ENCODE data around the gene TEF. TPM values are rescaled to one million over a fixed set of nuclear protein-coding genes. Genes with fewer than 3 reads are reported as not detected.
"Not testable (repeated sequence)": the region's sequence is repeated elsewhere in the genome, so short reads cannot be mapped to it uniquely, and the experiment has no call there.

Gene TEF
- total RNA-seq, 1 donor from 2014 or later: 3.6 TPM

DNA sequence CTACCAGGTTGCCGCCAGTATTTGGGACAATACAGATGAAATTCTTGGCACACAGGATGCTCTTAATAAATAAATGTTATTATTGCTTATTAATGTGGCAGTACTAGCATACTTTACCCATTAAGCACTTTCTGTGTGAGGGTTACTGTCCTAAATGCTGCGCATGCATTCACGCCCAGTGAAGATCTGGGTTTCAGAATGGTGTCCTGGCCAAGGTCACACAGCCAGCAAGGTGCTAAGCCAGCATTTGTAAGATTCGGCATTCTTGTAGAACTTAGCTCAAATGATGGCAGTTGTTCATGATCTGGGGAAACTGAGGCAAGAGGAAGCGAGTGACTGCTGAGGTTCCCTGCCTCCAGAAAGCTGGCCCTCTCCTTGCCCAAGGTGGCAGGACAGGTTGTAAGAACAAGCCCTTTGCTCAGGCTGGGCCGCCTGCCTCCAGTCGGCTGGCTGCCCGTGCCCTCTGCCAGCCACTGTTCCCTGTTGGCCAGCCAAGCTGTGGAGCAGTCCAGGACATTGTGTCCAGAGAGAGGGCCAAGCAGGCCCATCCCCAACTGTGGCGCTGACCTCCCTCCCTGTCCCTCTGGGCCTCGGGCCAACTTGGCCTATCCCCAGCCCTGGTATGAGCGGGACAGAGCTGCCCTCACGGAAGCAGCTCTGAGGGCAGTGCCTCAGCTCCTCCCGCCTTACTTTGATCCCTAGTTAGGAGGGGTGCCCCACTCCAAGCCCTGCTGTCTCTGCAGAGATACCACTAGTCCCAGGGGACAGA is 36.1 kb downstream of the TEF start:
- DNase-seq (ENCODE audit: low read depth in 2 of 2): peak; percentile 22 to 75

DNA sequence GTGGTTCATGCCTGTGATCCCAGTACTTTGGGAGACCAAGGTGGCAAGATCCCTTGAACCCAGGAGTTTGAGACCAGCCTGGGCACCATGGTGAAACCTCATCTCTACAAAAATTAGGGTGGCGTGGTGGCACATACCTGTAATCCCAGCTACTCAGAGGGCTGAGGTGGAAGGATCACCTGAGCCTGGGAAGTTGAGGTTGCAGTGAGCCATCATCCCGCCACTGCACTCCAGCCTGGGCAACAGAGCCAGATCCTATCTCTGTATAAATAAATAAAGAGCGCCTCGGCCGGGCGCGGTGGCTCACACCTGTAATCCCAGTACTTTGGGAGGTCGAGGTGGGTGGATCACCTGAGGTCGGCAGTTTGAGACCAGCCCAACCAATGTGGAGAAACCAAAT is 37.0 kb downstream of the TEF start:
- DNase-seq (ENCODE audit: low read depth in 2 of 2): no peak

DNA sequence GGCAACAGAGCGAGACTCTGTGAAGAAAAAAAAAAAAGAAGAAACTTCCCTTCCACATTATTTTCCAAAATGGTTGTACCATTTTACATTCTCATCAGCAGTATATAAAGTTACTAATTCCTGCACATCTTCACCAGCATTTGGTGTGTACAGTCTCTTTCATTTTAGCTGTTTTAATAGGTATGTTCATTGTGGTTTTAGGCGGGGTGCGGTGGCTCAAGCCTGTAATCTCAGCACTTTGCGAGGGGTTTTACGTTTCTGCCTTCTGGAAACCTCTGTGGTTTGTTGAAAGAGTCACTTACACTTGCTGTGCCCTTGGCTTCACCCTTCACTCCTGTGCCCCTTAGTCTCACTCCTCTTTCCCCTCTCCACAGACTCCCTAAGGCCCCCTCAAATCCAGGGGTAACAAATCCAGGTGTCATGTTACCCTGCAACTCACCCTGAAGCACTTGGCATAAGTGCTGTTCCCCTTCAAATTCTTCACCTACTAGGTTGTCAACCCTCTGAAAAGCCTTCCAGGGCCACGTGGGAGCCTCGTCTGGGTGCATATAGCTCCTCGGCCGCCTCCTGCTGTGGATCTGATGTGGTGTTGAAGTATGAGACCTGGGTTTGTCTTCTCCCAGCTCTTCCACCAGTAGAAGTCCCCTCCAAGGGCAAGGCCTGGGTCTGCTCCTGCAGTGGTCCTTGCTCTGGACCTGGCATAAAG is 44.1 kb downstream of the TEF start:
- no peak for DNase-seq (ENCODE audit: low read depth in 2 of 2)

DNA sequence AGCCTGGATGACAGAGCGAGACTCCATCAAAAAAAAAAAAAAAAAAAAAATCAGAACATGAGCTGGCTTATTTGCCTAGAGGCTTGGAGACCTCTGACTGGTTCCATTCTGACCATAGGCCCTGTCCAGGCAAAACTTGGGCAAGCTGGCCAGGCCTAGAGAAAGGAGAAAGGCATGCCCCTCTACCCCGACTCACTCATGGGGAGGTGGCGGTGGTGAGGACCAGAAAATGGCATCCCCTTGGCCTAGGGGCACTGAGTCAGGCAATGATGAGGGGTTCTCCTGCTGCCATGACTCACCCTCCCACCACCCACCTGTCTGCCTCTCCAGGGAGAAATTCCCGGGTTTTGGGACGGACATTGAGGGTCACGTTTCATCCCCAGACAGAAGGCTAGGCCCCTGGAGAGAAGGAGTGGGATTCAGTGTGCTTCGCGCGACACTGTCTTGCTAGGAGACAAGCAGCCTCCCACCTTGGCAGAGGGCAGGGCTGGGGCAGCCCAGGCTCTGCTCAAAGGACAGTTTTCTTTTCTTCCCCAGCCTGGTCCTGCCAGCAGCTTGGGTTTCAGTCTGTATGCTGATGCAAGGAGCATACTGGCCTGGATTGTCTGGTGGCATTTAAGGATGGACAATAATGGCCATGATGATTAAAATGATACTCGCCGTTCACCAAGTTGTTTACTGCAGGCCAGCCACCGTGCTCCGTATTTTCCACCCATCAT is 47.6 kb downstream of the TEF start:
- DNase-seq (ENCODE audit: low read depth in 2 of 2): no peak

DNA sequence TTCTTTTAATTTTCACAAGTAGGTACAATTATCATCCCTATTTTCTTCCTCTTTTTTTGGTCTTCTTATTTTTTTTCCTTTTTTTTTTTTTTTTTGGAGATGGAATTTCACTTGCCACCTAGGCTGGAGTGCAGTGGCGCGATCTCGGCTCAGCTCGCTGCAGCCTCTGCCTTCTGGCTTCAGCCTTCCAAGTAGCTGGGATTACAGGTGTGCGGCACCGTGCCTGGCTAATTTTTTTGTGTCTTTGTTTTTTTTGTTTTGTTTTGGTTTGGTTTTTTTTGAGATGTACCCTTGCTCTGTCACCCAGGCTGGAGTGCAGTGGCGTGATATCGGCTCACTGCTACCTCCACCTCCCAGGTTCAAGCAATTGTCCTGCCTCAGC is 48.2 kb downstream of the TEF start:
- no peak for DNase-seq (ENCODE audit: low read depth in 2 of 2)

DNA sequence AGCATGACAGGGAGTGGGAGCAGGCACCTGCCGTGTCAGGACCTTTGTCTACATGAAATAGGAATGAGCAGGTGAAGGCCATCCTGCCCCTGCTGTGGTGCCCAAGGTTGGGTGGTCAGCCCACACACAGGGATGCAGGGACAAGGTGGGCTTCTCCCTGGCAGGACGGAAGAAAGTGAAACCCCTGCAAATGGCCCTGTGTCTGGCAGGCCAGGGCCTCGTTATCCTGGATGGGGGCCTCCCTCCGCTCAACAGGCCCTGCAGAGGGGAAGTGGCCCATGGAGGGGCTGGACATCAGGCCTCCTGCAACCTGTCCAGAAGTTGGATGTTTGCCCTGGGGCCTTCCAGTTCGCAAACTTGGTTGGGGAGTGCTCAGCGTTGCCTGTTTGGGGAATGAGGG is 49.9 kb downstream of the TEF start:
- no peak for DNase-seq (ENCODE audit: low read depth in 2 of 2)

DNA sequence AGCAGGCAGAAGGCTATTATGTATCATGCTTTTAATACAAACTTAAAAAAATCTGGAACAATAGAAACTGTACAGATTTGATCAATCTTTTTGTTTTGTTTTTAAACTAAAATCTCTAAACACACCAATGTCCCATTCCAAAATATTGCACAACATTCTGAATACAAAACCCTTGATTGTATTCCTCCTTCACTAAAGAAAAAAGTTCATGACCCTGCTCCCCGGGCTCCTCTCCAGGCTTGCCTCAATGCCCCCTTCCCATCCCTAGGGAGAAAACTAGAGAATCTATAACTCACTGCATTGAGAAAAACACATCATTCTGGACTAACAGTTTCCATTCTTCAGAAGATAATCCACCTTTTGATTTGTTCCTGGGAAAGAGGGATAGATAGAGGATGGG is 51.7 kb downstream of the TEF start:
- not testable (repeated sequence) for DNase-seq (ENCODE audit: low read depth in 2 of 2)

DNA sequence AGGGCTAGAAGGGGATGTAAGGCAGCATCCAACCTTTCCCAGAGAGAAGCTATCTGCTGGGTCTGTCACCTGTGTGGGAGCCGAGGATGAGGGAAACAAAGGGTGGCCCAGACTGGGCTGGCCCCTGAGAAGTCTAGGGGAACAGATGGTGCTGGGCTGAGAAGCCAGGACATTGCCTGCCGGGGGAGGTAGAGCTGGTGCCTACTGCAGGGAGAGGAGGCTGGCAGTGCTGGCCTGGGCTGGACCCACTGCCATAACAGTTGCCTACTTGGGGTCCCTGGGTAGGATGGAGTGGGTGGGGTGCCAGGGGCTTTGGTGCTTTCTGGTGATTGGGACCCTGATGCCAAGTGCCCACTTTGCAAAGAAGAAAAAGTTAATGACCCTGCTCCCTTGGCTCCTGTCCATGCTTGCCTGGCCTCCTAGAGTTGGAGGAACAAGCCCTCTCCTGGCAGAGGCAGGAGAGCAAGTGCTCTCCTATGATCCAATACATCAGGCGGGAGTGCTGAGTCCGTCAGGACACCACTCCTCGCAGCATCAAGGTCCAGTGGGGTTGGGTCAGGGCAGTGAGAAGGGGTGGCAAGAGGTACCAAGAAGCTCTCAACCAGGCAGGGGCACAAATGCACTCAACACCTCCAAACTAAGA is 52.7 kb downstream of the TEF start:
- DNase-seq (ENCODE audit: low read depth in 2 of 2): not testable (repeated sequence)

DNA sequence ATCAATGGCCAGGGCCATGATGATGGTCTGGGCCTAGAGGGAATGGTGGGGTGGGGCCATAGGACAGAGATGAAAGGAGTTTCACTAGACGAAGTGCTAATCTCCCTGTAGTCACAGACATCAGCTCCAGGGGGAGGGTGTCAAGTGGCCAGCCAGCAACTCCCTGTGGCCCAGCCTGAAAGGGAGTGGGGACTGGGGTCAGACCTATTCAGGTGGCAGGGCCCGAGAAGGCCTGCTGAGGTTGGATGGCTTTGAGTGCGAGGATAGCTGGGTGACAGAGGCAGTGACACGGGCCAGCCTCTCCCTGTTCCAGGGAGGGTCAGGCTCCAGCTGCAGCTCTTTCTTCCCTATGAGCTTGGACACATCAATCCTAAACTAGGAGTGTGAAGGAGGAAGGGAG is 53.8 kb downstream of the TEF start:
- DNase-seq (ENCODE audit: low read depth in 2 of 2): no peak

DNA sequence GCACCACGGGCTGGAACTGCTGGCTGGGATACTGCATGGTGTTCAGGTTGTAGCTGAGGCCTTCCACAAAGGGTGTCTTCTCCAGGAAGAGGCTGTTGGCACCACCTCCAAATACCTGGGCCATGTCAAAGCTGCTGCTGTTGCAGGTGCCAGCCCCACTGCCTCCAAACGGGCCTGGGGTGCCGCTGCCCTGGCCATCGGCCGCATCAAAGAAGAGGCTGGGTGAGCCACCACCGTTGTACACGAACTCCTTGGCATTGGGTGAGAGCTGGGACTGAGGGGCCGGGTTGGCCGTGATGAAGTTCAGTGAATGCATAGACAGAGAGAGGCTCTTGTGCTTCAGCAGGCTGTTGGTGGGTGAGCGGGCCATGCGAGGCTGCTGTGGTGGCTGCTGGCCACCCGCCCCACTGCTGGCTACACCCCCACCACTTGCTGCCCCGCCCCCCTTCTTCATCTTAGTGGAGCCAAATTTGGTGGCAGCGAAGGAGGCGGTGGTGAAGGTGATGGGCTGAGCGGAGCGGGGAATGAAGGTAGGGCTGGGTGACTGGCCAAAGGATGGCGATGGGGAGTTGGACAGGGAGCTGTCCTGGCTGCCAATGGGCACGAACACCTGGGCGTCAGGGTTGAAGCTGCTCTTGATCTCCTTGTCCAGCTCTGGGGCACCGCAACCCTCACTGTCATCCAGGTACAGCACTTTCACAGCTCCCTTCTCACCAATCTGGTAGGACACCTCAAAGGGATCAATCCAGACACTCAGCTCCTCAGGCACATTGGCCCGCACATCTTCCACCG is 54.8 kb downstream of the TEF start:
- DNase-seq (ENCODE audit: low read depth in 2 of 2): no peak

DNA sequence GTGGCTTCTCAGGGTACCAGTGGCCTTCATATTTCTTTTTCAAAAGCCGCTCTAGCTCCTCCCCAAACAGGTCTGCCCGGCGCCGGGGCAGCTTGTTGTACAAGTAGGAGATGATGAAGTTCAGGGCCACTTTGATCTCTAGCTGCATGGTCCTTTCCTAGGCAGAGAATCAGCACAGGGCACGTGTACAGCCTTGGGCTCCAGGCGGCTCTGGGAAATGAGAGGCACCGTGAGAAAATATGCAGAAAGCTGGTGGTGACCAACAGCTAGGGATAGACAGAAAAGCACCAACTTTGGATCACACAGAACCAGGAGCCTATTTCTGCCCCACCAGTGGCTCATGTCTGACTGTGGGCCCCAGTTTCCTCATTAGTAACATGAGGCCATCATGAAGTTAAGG is 55.5 kb downstream of the TEF start:
- no peak for DNase-seq (ENCODE audit: low read depth in 2 of 2)

DNA sequence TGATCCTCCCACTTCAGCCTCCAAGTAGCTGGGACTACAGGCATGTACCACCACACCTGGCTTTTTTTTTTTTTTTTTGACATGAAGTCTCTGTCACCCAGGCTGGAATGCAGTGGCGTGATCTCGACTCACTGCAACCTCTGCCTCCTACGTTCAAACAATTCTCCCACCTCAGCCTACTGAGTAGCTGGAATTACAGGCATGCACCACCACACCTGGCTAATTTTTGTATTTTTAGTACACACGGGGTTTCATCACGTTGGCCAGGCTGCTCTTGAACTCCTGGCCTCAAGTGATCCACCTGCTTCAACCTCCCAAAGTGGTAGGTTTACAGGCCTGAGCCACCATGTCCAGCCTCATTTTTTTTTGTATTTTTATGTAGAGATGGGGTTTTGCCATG is 58.8 kb downstream of the TEF start:
- DNase-seq (ENCODE audit: low read depth in 2 of 2): not testable (repeated sequence)

DNA sequence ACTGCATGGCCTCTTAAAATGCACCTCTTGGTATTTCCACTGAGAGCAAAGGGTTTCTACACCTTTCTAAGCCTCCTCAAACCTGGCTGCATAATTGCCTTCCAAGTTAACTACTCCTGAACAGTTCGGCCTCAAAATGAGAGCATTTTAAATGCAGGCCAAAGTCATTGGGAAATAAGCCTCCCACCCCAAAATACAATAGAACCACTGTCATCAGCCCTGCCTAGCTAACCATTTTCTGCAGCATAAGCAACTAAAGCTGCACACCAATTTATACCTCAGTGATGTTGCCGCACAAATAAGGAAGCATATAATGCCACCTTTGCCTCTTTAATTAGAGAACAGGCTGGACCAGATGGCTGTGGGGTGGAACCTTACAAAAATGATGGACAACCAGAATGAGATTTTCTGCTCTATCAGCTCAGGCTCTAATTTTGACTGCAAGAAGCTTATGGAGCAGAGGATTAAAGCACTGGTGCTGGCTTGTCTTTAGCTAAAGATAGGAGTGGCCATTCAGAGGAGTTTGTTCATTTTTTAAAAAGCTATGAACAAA is 60.6 kb downstream of the TEF start:
- DNase-seq (ENCODE audit: low read depth in 2 of 2): no peak

DNA sequence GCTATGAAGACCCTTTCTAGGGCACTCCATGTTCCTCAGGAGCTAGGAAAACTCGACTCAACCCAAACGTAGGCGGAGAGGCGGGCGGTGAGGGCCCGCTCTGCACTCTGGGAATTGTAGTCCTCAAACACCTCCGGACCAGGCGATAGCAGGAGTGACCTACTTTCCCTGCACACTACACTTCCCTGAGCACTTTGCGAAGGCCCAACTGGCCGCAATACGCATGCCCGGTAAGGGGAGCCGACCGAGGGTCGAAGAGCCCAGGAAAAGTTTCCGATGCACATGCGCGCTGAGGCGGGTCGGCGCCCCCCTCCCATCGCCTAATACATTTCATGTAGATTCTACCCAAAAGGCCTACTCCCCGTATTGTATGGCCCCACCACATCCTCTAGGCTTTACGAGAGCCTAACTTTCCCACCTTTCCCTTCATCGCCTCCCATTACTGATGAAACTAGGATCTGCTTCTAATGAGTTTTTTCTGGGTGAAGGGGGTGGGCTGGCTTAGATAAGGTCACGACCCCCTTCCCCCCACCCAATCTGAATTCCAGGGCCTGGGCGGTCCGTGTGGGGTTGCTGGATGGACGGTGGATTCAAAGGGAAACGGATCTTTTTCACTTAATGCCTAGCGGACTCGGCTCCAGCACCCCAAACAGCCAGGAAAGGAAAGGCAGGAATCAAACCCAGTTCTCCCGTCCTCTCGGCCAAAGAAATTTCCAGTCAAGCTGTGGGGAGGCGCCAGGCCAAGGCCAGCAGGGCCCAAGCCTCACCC is 62.8 kb downstream of the TEF start:
- peak; percentile 97 to 99 for DNase-seq (ENCODE audit: low read depth in 2 of 2)

DNA sequence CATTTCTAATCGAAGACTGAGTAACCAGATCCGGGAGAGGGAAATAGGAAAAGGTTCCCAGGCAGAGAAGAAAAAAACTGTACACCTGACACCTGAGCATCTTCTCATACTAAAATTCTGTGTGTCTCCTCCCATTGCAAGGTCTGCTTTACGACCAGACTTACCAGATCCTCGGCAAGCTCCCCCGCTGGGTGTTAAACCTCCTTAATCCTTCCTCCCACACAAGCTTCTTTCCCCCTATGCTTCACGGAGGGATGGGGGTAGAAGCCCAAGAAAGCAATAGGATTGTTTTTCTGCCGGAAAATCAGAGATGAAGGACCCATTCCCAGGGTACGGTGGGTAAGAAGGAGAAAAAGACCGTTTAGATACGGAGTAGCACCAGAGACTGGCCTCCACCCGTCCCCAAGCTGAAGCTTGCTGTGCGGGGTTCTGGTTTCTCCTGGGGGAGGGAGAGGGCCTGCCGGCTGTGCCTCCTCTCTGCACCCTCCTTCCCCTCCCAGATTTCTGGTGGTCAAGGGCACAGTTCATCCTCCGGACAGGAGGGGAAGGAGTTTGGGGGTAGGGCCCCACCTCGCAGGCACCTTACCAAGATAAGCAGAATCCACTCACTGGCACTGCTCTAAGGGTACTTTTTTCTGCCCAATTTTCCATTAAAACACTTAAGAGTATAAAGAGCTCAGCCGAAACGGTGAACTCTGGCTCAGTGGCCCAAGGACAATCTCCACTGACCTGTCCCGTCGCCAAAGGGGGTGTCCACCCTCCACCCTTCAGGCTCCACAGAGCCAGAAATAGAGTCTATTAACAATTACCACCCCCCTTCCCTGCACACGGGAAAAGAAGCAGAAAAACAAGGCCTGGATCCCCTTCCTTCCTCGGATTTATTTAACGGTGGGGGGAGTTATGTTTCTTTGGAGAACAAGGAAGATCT is 63.7 kb downstream of the TEF start:
- peak in 1 of 2 donors; percentile 18 for DNase-seq (ENCODE audit: low read depth in 2 of 2)

DNA sequence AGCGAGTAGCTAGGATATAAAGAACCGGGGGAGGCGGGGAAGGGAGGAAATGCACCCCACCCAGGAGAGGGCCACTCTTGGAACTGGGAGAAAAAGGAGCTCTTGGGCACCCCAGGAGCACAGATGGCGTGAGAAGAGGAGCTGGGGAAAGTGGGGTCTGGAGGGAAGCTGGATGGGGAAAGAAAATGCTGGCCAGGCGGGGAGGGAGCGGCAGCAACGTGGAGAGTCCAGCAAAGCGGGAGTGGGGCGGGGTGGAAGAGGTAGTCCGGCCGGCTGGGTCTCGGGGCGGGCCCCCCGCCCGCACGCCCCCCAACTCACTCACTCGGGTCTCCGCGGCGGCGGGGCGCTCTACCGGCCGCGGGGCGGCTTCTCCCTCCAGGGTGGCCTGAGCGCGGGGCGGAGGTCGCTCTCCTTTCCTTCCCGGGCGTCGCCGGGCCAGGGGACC is 64.3 kb downstream of the TEF start:
- peak; percentile 16 to 29 for DNase-seq (ENCODE audit: low read depth in 2 of 2)

DNA sequence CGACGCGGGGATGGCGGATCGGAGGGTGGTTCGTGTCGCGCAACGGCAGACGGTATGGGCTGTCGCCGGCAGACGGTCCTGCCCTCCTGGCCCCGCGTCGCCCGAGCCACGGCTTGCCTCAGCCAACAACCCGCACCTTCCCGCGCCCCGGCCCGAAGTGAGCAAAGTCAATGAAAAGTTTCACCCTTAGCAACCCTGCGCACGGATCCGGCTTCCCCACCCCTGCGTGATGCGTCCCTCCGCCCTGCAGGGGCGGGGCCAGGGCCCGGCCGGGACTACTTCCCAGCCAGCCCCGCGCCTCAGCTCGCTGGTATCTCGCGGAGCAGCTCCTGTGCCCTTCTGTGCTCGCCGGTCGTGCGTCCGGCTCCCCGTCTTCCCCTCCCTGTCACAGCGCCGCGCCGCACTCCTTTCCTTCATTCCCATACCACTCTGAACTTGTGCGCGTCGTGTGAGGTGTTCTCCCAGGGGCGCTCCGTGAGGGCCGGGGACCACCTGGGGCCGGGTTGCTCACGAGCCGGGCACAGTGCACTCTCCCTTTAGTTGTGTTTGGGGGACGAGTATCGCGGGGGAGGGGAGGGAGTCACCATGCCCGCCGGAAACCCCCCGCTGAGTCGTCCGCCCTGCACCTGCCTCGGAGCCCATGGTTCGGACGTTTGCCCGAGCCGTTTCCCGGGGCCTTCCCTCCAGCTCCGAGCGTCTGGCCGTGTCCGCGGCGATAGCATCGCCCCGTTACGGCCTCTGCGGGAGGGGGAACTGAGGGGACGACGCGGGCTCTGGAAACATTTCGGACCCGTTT is 65.1 kb downstream of the TEF start, which contains the start of gene TOB2:
Gene TOB2 (minus strand): TSS at position 163 of the 796 bp plus-strand sequence. CDS start 9,456 bp downstream, outside the sequence.
- peak; percentile 97 to 98 for DNase-seq (ENCODE audit: low read depth in 2 of 2)

Measured in lung microvascular endothelial cell (primary cell).